Astrocyte (in vitro differentiated cells and primary cell): Measurements from ENCODE around the gene RPL13A. TPM values are rescaled to one million over a fixed set of nuclear protein-coding genes. Genes with fewer than 3 reads are reported as not detected.
A peak's percentile ranks its signal among the peaks of the same experiment; 100 is the strongest.

ENCODE experiments used
- DNase-seq: peaks from one replicate; pipeline ENCODE4 v3.0.0-alpha.2; 2010; ENCODE audit warnings: low read depth
- FAIRE-seq: peaks from 2 replicates; lab custom pipeline; 2011; peaks lifted over from hg19 to GRCh38; lab: Jason Lieb, UNC
- H2AFZ ChIP-seq: 2 replicates; pipeline ENCODE4 v1.6.0; 2012; ENCODE audit warnings: low read depth, low read length, inconsistent platforms
- H3K27ac ChIP-seq: 2 replicates; pipeline ENCODE4 v1.5.1; 2011; ENCODE audit warnings: low read depth, low read length, inconsistent platforms
- H3K27me3 ChIP-seq: 2 replicates; pipeline ENCODE4 v1.6.0; 2011; ENCODE audit warnings: low read length, inconsistent platforms; ENCODE audit not compliant: insufficient read depth
- H3K36me3 ChIP-seq: 2 replicates; pipeline ENCODE4 v1.5.1; 2011; ENCODE audit warnings: low read length, inconsistent platforms; ENCODE audit not compliant: insufficient read depth
- H3K4me1 ChIP-seq: 2 replicates; pipeline ENCODE4 v1.5.1; 2011; ENCODE audit warnings: low read length, inconsistent platforms; ENCODE audit not compliant: insufficient read depth
- H3K4me2 ChIP-seq: 2 replicates; pipeline ENCODE4 v1.6.0; 2012; ENCODE audit warnings: low read length, inconsistent platforms
- H3K4me3 ChIP-seq: 2 replicates; pipeline ENCODE4 v1.5.1; 2011; ENCODE audit warnings: low read depth, mild to moderate bottlenecking, low read length, inconsistent platforms; ENCODE audit not compliant: insufficient read depth
- H3K79me2 ChIP-seq: 2 replicates; pipeline ENCODE4 v1.6.0; 2012; ENCODE audit warnings: mild to moderate bottlenecking, low read length, inconsistent platforms; ENCODE audit not compliant: insufficient read depth
- H3K9ac ChIP-seq: 2 replicates; pipeline ENCODE4 v1.6.0; 2012; ENCODE audit warnings: mild to moderate bottlenecking, low read length, inconsistent platforms
- H3K9me3 ChIP-seq: 2 replicates; pipeline ENCODE4 v1.5.1; 2012; ENCODE audit warnings: low read depth, mild to moderate bottlenecking, low read length, inconsistent platforms; ENCODE audit not compliant: insufficient read depth
- H4K20me1 ChIP-seq: 2 replicates; pipeline ENCODE4 v1.6.0; 2012; ENCODE audit warnings: low read length, inconsistent platforms; ENCODE audit not compliant: insufficient read depth
- H3K27ac Mint-ChIP-seq: one replicate; pipeline ENCODE4 v1.8.0; 2021; ENCODE audit warnings: mild to moderate bottlenecking, mixed read lengths; ENCODE audit not compliant: unreplicated experiment
- H3K27me3 Mint-ChIP-seq: one replicate; pipeline ENCODE4 v1.8.0; 2021; ENCODE audit warnings: low read depth, mixed read lengths; ENCODE audit not compliant: unreplicated experiment
- H3K36me3 Mint-ChIP-seq: one replicate; pipeline ENCODE4 v1.8.0; 2021; ENCODE audit warnings: low read depth, mixed read lengths; ENCODE audit not compliant: unreplicated experiment
- H3K4me1 Mint-ChIP-seq: one replicate; pipeline ENCODE4 v1.8.0; 2021; ENCODE audit warnings: low read depth, mixed read lengths; ENCODE audit not compliant: unreplicated experiment
- H3K4me3 Mint-ChIP-seq: one replicate; pipeline ENCODE4 v1.8.0; 2021; ENCODE audit warnings: mild to moderate bottlenecking, moderate library complexity, mixed read lengths; ENCODE audit not compliant: unreplicated experiment
- H3K9me3 Mint-ChIP-seq: one replicate; pipeline ENCODE4 v1.8.0; 2021; ENCODE audit warnings: mild to moderate bottlenecking, mixed read lengths; ENCODE audit not compliant: unreplicated experiment
- CTCF ChIP-seq: IDR thresholded peaks from 2 replicates; pipeline ENCODE4 v1.5.1; 2011; ENCODE audit warnings: low read depth, mild to moderate bottlenecking, inconsistent platforms, low read length, moderate library complexity; ENCODE audit not compliant: insufficient read depth
- EZH2 ChIP-seq: IDR thresholded peaks from 2 replicates; pipeline ENCODE4 v1.6.1; 2012; ENCODE audit warnings: mild to moderate bottlenecking, low read length, inconsistent platforms; ENCODE audit not compliant: insufficient read depth
- total RNA-seq: library from RNA; stranded (reverse); gene quantifications from 2 replicates; pipeline ENCODE4 v1.2.1, GENCODE V29; 2021

RPL13A gene
- total RNA-seq, 1 donor from 2014 or later, result 2,119 TPM

- Mint-ChIP-seq H3K27me3 (no peaks in the 10 kb centered on the region), H3K27ac (peak overlapping the region; percentile 100), H3K9me3 (no peaks in the 10 kb centered on the region), H3K36me3 (peaks cover 7% of the 10 kb centered on the region), H3K4me3 (peak overlapping the region; percentile 98), H3K4me1 (peaks cover 5% of the 10 kb centered on the region)
- FAIRE-seq (no peak), DNase-seq (no peak)
- Histone ChIP-seq H4K20me1 (no peaks in the 10 kb centered on the region), H3K27me3 (no peaks in the 10 kb centered on the region), H3K4me3 (peak overlapping the region; percentile 81), H3K4me1 (peaks cover 8% of the 10 kb centered on the region), H3K9me3 (no peaks in the 10 kb centered on the region), H3K9ac (peak overlapping the region; percentile 94), H3K79me2 (peaks cover 13% of the 10 kb centered on the region), H3K36me3 (no peaks in the 10 kb centered on the region), H3K27ac (peak overlapping the region; percentile 91), H3K4me2 (peak overlapping the region; percentile 96), H2AFZ (peak overlapping the region; percentile 73)
- TF ChIP-seq EZH2, result no peak
- TF ChIP-seq CTCF, result no peak
Measured at GRCh38 chr19:49453757-49454240, 33.6 kb upstream of the RPL13A start.

- H3K36me3 ChIP-seq, result no peaks in the 10 kb centered on the region
- H3K4me3 Mint-ChIP-seq, result peak overlapping the region; percentile 22
- H3K4me1 ChIP-seq, result peaks cover 6% of the 10 kb centered on the region
- H3K9ac ChIP-seq, result no peak overlapping the region
- FAIRE-seq (no peak), DNase-seq (no peak)
- no peaks in the 10 kb centered on the region for H3K9me3 ChIP-seq
- H3K27me3 ChIP-seq, result no peaks in the 10 kb centered on the region
- no peaks in the 10 kb centered on the region for H4K20me1 ChIP-seq
- H3K4me1 Mint-ChIP-seq, result no peaks in the 10 kb centered on the region
- no peaks in the 10 kb centered on the region for H3K27me3 Mint-ChIP-seq
- no peak overlapping the region for H3K27ac ChIP-seq
- H3K4me3 ChIP-seq, result no peak overlapping the region
- no peaks in the 10 kb centered on the region for H3K36me3 Mint-ChIP-seq
- peaks cover 4% of the 10 kb centered on the region for H3K79me2 ChIP-seq
- H3K4me2 ChIP-seq, result no peak overlapping the region
- no peaks in the 10 kb centered on the region for H3K9me3 Mint-ChIP-seq
- H3K27ac Mint-ChIP-seq, result no peak overlapping the region
- no peak overlapping the region for H2AFZ ChIP-seq
- no peak for TF ChIP-seq EZH2
- TF ChIP-seq CTCF, result no peak
Measured at GRCh38 chr19:49455773-49456172, 31.6 kb upstream of the RPL13A start.

GRCh38 chr19:49456326-49456725 is 31.1 kb upstream of the RPL13A start:
- FAIRE-seq, result no peak
- no peaks in the 10 kb centered on the region for H3K36me3 ChIP-seq
- H3K4me3 Mint-ChIP-seq, result no peak overlapping the region

More at GRCh38 chr19:49456326-49456725, 31.1 kb upstream of the RPL13A start:
- no peaks in the 10 kb centered on the region for H4K20me1 ChIP-seq
- no peaks in the 10 kb centered on the region for H3K27me3 Mint-ChIP-seq
- no peak for TF ChIP-seq CTCF
- TF ChIP-seq EZH2, result no peak
- no peak overlapping the region for H3K9ac ChIP-seq
- peaks cover 1% of the 10 kb centered on the region for H3K79me2 ChIP-seq
- H3K9me3 Mint-ChIP-seq, result no peaks in the 10 kb centered on the region
- H3K4me1 Mint-ChIP-seq, result no peaks in the 10 kb centered on the region
- H3K4me2 ChIP-seq, result no peak overlapping the region
- no peak for DNase-seq
- H3K9me3 ChIP-seq, result no peaks in the 10 kb centered on the region
- H3K4me1 ChIP-seq, result peaks cover 5% of the 10 kb centered on the region
- H2AFZ ChIP-seq, result no peak overlapping the region
- no peak overlapping the region for H3K27ac ChIP-seq
- H3K27ac Mint-ChIP-seq, result no peak overlapping the region
- no peaks in the 10 kb centered on the region for H3K27me3 ChIP-seq
- no peak overlapping the region for H3K4me3 ChIP-seq
- H3K36me3 Mint-ChIP-seq, result no peaks in the 10 kb centered on the region
